Measurements from ENCODE around the gene KLK5.

DNA sequence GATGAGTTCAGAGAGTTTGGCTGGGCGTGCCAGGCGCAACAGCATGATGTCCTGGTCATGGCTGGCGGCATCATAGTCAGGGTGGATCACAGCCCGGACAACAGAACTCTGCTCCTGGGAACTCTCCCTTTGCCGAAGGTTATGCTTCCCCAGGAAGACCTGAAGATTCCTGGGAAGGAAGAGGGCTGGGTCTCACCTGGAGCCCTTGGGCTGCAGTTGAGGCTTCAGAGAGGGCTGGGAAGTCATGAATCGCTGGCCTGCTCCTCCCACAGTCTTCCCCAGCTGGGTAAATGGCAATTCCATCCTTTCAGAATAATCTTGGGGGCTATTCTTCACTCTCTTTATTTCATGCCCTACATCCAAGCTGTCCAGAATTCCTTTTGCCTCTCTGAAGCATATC is 10.5 kb upstream of the KLK5 start:
- TF ChIP-seq, protein P1, sequence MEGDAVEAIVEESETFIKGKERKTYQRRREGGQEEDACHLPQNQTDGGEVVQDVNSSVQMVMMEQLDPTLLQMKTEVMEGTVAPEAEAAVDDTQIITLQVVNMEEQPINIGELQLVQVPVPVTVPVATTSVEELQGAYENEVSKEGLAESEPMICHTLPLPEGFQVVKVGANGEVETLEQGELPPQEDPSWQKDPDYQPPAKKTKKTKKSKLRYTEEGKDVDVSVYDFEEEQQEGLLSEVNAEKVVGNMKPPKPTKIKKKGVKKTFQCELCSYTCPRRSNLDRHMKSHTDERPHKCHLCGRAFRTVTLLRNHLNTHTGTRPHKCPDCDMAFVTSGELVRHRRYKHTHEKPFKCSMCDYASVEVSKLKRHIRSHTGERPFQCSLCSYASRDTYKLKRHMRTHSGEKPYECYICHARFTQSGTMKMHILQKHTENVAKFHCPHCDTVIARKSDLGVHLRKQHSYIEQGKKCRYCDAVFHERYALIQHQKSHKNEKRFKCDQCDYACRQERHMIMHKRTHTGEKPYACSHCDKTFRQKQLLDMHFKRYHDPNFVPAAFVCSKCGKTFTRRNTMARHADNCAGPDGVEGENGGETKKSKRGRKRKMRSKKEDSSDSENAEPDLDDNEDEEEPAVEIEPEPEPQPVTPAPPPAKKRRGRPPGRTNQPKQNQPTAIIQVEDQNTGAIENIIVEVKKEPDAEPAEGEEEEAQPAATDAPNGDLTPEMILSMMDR (IDR thresholded peaks at IDR 0.05), result no peak
- TF ChIP-seq POLR2A (IDR thresholded peaks at IDR 0.05), result no peak
